Adrenal gland (tissue), 5 donors: Measurements from ENCODE around the gene OR51A4.

Experiments
- CTCF ChIP-seq, 6 experiments: fragments of 450-650 bp in 4 of 6; fragments of 200-600 bp in 2 of 6; sonication (generic) in 1 of 6; IDR thresholded peaks; 1 replicate in 5 of 6; 2 replicates in 1 of 6; pipeline versions ENCODE4 v1.5.1 to v1.8.0; 2016 to 2021; ENCODE audit warnings: antibody characterized with exemption in 6 of 6, mild to moderate bottlenecking in 2 of 6, moderate library complexity in 1 of 6
- POLR2A ChIP-seq, 2 donors: fragments of 450-650 bp; IDR thresholded peaks; one replicate each; pipeline ENCODE4 v1.6.1; 2017; ENCODE audit warnings: antibody characterized with exemption in 2 of 2, mild to moderate bottlenecking in 2 of 2, moderate library complexity in 1 of 2
- donor health status: DM: no; HTN: no; CAD: no.

- no peak for TF ChIP-seq CTCF (IDR thresholded peaks at IDR 0.05)
- no peak for TF ChIP-seq POLR2A (IDR thresholded peaks at IDR 0.05)
These were observed 10.0 kb upstream of the OR51A4 start for GRCh38 chr11:4957396-4957795.
